ENCODE results near the gene LMO7.
"Not testable (repeated sequence)": the region's sequence is repeated elsewhere in the genome, so short reads cannot be mapped to it uniquely, and the experiment has no call there.

Gene LMO7

DNA sequence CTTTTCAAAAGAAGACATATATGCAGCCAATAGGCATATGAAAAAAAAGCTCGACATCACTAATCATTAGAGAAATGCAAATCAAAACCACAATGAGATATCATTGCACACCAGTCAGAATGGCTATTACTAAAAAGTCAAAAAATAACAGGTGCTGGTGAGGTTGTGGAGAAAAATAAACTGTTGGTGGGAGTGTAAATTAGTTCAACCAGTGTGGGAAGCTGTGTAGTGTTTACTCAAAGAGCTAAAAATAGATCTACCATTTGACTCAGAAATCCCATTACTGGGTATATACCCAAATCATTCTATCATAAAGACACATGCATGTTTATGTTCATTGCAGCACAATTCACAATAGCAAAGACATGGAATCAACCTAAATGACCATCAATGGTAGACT is 106.9 kb downstream of the LMO7 start:
- not testable (repeated sequence) for DNase-seq (ENCODE audit: low read depth, low spot score)

- DNase-seq (ENCODE audit: low read depth, low spot score), result no peak
These were observed 108.0 kb downstream of the LMO7 start for GRCh38 chr13:75744127-75744526.

DNA sequence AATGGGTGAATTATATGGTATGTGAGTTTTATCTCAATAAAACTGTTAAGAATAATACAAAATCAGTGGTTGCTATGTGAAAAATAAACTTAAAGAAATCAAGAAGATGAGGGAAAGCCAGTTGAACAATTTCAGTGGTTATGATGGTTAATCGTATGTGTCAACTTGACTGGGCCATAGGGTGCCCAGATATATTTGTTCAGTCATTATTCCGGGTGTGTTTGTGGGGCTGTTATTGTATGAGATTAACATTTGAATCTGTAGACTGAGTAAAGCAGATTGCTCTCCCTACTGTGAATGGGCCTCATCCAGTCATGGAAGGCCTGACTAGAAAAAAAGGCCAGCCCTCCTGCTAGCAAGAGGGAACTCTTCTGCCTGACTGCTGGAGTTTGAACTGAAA is 109.3 kb downstream of the LMO7 start:
- no peak for DNase-seq (ENCODE audit: low read depth, low spot score)

DNA sequence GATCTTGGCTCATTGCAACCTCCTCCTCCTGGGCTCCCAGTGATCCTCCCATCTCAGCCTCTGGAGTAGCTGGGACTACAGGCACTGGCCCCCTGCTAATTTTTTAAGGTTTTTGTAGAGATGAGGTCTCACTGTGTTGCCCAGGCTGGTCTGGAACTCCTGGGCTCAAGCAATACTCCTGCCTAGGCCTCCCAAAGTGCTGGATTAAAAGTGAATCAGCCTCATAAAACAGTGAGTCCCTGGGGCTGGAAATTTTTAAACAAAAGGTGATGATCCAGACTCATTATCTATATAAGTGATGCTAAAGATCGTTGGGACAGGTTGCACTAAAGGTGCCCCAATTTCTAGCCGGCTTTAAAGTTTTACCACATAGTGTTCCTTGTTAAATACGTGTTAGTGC is 112.7 kb downstream of the LMO7 start:
- DNase-seq (ENCODE audit: low read depth, low spot score), result no peak

GRCh38 chr13:75749407-75749806 is 113.3 kb downstream of the LMO7 start:
- no peak for DNase-seq (ENCODE audit: low read depth, low spot score)

DNA sequence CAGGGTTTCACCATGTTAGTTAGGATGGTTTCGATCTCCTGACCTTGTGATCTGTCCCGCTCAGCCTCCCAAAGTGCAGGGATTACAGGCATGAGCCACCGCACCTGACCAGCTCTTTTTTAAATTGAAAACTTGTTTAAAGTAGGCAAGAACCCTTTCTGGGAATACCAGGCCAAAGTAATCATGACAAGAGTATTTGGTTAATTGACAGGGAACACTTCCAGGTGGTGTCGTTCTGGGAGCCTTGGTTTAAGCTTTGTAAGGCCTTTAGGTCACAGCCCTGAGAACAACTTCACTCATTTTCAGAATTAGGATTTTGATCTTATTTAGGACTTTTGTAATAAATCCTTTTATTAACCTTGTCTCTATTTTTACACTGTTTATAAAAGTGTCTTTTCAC is 115.2 kb downstream of the LMO7 start:
- DNase-seq (ENCODE audit: low read depth, low spot score), result no peak

GRCh38 chr13:75752826-75753225 is 116.7 kb downstream of the LMO7 start:
- DNase-seq (ENCODE audit: low read depth, low spot score), result no peak

- DNase-seq (ENCODE audit: low read depth, low spot score), result no peak
These were observed 118.8 kb downstream of the LMO7 start for GRCh38 chr13:75754936-75755335.

- no peak for DNase-seq (ENCODE audit: low read depth, low spot score)
These were observed 121.2 kb downstream of the LMO7 start for GRCh38 chr13:75757336-75757735.

GRCh38 chr13:75759531-75759930 is 123.4 kb downstream of the LMO7 start:
- no peak for DNase-seq (ENCODE audit: low read depth, low spot score)

GRCh38 chr13:75760131-75761021 is 124.2 kb downstream of the LMO7 start:
- DNase-seq (ENCODE audit: low read depth, low spot score), result no peak

GRCh38 chr13:75761369-75761768 is 125.2 kb downstream of the LMO7 start:
- no peak for DNase-seq (ENCODE audit: low read depth, low spot score)

- no peak for DNase-seq (ENCODE audit: low read depth, low spot score)
These were observed 126.2 kb downstream of the LMO7 start for GRCh38 chr13:75762076-75762937.

GRCh38 chr13:75762955-75763354 is 126.8 kb downstream of the LMO7 start:
- DNase-seq (ENCODE audit: low read depth, low spot score), result no peak

GRCh38 chr13:75763512-75763911 is 127.4 kb downstream of the LMO7 start:
- DNase-seq (ENCODE audit: low read depth, low spot score), result no peak

GRCh38 chr13:75764251-75764925 is 128.3 kb downstream of the LMO7 start:
- no peak for DNase-seq (ENCODE audit: low read depth, low spot score)

DNA sequence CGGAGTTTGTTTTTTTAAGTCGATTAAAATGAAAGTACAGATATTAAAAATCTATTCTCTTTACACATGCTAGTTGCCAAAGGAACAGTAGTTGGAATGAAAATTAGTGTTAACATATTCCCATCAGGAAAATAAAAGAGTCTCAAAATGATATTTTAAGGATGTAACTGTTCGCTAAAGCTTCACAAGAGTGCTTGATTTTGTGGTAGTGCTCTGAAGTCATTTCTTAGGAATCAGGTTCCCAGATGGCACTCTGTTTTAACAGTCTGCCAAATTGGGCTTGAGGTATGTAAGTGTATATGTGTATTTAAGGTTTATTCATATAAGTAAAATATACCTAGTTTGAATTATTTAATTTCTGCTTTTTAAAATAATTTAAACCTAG is 128.8 kb downstream of the LMO7 start:
- DNase-seq (ENCODE audit: low read depth, low spot score), result no peak

- DNase-seq (ENCODE audit: low read depth, low spot score), result no peak
These were observed 130.5 kb downstream of the LMO7 start for GRCh38 chr13:75766636-75767035.

DNA sequence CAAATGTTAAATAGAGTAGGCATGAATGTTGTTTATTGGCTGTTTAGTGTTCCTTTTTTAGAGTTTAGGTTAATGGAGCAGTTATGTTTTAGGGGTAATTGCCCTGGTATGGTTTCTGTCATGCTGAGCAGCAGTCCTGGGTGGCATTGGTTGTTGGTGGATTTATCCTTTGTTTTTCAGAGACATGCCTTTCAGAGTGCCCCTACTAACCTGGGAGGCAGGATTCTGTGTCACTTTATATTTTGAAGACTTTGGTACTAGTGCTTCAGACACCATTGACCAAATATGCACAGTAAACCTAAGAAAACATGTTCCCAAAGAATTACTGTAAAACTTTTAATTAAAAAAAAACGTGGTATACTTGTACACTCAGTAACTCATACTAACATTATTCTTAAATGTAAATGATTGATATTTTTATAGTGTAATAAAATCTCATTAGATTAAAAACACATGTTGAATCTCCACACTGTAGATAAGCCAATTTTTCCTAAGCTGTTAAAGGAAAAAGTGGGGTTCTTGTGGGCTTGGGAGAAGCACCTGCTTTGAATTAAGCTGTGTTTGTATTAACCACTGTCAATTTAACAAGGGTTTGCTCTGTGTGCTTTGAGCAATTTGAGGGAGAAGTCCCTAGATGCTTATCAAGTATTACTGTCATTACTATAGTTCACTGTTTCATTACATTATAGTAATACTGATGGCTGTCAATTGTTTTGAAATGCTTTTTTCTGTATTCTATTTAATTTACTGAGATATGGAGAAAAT is 133.2 kb downstream of the LMO7 start:
- no peak for DNase-seq (ENCODE audit: low read depth, low spot score)

GRCh38 chr13:75770164-75770563 is 134.0 kb downstream of the LMO7 start:
- DNase-seq (ENCODE audit: low read depth, low spot score), result no peak

GRCh38 chr13:75770592-75771011 is 134.5 kb downstream of the LMO7 start:
- DNase-seq (ENCODE audit: low read depth, low spot score), result no peak
